ENCODE data around the gene RBFOX2.

The RBFOX2 gene

DNA sequence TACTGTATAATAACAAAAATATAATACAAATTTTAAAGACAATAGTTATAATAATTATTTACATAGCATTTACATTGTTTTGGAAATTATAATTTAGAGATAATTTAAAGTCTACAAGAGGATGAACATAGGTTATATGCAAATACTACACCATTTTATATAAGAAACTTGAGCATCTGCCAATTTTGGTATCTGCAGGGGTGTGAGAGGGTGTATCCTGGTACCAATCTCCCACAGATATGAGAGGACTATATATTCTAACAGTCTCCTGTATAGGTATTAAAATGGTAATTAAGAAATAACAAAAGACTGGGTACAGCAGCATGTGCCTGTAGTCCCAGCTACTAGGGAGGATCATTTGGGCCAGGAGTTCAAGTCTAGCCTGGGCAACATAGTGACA, 176.5 kb downstream of the RBFOX2 start:
- DNase-seq: no peak

DNA sequence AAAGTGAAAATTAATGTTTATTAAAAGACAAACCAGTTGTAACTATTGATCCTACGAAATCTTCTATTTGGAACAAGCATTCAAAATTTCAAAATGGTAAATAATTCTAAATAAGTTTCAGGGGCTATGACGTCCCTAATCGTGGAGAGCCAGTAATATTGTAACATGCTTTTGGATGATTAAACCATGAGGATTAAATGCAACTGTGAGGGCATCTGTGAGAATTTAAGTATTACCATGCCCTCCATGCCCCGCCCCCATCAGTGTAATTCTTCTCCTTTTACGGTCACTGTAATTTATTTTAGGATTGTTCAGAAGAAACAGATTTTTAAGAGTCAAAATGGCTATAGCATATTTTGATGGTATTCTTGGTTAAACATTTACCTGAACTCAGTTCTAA, 177.8 kb downstream of the RBFOX2 start:
- DNase-seq: no peak

DNA sequence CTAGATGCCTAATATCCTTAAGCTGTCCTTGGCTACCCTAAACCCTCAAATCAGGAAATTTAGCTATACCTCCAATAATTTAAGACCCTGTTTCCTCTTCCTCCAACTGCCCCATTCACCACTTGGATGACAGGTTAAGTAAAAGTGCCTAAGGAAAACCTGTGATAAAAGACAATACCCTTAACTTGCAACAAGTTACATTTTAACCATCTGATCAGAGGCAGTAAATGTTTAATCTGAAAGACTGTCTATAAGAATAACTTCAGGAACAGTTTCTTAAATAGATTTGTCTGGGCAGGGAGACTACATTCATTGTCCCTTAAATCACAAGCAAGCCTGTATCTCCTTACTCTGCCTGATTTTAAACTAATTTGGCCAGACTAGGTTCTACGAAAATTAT, 181.8 kb downstream of the RBFOX2 start:
- DNase-seq: no peak

DNA sequence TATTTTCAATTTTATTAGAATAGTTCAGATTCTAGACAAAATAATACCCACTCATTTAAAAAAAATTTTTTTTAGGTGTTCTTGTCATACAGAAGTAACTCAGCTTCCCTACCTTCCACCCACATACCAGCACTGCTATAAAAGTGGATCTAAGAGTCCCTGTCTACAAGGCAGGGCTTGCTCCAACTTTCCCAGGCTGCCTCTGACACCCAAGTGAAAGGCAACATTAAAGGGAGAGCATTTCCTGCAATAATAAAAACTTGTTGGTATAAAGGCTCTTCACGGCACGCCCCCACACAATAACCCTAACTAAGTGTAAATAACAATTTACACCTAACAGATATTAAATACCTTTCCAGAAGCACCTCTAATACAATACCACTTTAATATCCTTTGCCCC, 183.7 kb downstream of the RBFOX2 start:
- no peak for DNase-seq

DNA sequence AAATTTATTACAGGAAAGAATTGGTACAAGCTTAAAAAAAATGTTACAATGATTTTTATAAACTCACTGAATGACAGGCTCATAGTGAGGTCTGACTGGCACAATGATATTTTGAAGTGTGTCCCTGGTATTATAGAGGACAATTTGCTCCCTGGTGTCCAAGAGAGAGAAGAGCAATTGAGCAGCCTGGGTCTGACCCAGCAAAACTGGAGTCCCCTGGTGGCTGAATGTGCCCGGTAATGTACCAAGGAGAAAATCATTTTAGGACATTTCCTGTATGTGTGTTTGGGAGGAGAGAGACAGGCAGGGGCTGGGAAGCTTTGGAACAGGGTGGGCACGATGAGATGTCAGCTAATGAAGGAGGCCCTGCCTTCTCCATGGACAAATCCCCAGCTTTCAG, 185.7 kb downstream of the RBFOX2 start:
- no peak for DNase-seq

DNA sequence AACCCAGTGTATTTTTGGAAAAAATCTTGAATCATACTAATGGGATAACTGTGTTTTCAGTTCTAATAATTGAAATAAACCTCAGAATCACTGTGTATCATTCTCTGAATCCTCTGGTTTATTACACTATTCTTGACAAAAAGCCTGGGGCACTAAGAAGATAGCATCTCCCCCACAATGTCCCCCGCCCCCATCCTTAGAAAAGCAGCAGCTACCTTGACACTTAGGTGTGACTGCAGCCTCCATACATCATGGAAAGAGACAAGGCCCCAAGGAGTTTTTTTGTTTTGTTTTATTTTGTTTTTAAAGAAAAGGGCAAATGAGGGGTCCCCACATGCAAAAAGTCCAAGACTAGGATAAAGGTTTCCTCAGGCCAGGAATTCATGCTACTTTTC, 186.1 kb downstream of the RBFOX2 start:
- DNase-seq: no peak

DNA sequence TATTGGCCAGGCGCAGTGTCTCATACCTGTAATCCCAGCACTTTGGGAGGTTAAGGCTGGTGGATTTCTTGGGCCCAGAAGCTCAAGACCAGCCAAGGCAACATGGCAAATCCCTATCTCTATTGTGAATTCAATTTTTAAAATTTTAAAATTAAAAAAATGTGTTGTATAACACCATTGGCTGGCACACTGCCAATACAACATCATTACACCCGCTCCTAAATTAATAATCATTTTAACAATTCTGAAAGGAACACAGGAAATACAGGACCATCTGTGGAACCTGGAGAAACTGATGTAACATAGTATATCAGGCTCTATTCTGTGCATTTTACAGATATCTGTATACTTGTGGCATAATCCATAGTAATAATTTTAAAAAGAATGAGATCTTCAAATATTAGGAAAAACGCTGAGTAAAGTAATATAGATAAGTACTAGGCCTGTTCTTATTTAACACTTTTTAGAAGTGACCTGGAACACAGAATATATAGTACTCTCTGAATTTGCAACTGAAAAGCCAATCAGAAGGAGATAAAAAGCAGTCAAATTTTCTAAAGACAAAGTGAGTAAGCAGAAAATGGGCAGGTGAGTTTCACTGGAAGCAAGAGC, 186.6 kb downstream of the RBFOX2 start:
- no peak for DNase-seq

DNA sequence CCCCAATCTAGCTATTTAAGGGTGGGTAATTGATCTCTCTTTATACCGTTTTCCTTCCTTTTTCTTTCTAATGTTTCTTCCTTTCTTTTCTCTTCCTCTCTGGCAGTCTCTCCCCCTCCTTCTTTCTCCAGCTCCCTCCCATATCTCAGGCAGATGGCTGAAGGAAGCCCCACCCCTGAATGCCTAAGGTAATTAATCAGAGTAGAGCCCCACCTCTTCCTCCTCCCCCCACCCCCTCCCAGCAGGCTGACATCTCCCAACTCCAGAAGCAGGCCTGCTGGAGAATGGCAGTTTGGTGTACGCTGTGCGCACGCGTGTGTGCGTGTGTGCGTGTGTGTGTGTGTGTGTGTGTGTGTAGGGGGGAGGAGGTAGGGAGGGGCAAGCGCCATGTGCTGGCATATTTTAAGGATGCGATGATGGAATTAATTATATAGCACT, 188.3 kb downstream of the RBFOX2 start:
- DNase-seq: peak; percentile 90

DNA sequence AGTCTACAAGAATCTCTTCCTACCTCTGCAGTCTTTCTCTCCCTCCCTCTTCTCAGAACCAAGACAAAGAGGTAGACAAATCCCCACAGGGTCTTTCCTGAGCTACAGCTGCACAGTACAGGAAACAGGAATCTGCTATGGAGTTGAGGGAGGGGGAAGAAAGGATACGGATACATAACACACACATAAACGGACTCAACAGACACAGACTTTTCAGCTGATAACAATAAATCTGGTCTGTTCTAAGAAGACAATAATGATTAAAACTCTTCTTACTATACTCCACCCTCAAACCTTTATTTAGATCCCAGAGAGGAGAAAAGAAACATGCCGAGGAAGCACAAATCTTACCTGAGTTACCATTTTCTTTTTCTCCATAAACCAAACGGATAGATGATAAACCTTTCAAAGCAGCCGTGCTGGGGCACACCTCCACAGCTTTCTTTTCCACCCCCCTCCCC, 188.8 kb downstream of the RBFOX2 start:
- no peak for DNase-seq

DNA sequence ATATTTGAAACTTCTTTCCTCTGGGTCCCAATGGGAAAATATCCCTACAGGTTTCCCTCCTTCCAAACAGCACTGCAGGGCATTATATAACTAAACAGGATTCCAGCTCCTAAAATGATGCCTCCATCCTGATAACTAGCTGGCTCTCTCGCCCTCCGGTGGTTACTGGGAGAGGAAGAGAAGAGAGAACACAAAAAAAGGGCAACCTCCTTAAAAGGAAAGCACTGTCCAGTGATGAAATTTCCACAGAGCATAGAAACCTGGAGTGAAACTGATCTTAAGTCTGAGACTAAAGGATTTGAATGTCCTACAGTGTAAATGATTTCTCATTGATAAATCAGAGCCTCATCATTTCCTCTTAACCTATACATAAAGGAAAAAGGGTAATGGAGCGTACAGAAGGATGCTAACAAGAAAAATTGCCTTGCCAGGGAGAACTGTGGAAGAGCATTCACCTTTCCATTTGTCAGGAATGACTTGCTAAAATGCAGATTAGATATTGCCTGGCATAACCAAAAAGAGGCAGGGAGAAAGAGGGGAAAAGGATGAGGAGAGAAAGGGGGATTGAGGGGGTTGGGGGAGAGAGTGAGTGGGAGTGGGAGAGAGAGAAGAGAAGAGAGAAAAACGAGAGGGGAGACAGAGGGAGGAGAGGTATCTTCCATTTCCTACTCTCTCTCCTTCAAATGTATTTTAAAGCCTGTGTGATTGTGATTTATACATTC, 189.6 kb downstream of the RBFOX2 start:
- DNase-seq: peak; percentile 65

DNA sequence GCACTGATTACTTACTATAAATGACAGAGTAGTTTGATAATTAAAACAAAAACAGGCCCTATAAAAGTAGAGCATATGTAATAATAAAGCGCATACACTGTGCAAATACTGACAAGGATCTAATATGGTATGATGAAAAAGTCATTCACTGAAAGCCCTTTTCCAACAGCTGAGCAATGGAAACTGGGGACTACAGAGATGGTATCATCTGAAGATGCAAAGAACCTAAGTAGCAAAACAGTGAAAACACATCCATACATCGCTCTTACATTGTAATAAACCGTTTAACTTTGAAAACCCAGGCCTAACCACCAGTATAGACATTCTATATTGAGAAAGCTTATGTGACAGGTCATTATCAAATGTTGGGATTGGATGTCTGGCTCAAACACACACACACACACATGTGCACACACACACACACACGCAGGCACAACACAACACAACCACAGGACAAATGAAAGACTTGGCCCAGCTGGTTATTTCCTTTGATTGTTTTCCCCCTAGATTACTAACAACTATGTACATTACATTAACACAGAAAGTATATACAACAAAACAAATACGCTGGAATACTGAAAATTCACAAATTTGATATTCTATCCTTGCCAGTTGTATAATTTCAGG, 191.4 kb downstream of the RBFOX2 start:
- DNase-seq: no peak

DNA sequence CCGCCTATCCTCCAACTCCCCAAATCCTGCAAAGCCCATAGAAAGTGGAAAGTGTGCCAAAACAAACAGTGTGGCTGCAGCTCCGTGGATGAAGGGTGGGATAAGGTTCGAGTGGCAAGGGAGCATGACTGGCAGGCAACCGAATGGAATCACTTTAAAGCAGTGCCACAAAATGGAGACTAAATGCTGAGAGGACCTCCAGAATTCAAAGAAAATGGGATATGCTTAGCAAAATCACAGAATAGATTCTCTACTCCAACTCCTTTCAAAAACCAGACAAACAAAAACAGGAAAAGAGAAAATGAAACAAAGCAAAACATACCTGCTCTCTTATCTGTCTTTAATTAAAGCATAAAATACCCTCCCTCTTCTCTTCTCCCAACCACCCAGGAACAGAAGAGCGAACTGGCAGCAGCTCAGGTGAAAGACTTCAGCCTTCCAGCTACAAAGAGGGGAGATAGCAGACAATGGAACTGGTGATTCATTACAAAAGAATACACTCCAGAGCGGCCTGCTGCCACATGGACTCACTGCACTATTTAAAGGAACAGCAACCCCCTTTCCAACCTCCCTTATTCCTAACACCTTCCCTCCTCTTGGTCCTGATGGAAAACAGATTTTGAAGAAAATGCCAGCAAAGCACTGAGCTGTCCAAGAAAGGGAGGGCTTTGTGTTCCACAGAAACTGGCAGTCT, 192.5 kb downstream of the RBFOX2 start:
- peak; percentile 51 for DNase-seq

DNA sequence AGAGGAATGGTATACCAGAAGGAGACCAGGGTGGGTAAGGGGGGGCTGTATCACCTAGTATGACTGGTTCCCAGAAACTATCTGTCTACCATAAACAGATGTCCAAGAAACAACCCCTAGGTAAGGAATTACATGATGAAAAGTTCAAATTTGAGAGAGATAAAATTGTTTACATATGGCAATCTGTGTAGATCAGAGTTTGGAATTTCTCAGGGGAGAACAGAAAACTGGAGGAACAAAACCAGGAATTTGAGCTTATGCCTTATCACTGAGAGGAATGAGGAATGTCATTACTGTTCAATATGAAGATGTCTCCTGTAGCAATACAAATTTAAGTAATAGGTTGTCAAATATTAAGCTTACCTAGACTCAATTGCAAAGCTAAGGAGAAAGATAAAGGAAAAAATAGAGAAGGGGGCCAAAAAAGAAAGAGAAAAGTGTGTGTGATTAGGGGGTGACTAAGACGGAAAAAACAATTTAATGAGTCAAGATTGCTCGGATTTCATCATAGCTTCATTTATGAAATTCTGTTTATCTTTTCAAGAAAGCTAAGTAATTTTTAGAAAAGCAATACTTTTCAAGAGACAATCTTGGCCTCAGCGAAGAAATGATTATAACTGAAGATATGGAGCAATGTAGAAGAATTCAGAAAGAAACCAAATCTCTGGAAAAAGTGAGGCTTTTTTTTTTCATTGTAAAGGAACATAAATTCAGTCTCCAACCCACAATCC, 193.2 kb downstream of the RBFOX2 start:
- no peak for DNase-seq

DNA sequence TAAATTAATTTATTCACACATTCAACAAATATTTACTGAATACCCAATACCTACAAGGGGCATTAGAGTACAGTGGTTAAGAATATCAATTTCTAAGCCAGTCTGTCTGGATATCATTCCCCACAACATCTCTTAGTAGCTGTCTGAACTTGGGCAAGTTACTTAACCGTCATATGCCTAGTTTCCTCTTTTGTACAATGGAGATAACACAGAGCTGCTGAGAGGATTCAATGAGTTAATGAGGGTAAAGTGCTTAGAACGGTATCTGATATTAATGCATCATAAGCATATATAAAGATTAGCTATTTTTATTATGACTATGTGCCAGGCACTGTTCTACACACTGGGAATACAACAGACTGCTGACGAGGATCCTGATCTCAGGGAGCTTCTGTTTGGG, 194.6 kb downstream of the RBFOX2 start:
- DNase-seq: no peak

DNA sequence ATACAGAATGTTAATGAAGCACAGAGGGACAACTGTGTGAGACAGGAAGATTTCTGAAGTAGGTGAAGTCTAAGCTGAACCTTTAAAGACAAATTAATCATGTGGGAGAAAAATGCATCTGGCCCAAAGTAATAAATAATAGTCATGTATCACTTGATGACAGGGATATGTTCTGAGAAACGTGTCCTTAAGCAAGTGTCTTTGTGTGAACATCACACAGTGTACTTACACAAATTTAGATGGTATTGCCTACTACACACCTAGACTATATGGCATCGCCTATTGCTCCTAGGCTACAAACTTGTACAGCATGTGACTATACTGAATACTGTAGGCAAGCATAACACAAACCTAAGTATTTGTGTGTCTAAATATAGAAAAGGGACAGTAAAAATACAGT, 198.3 kb downstream of the RBFOX2 start:
- no peak for DNase-seq

DNA sequence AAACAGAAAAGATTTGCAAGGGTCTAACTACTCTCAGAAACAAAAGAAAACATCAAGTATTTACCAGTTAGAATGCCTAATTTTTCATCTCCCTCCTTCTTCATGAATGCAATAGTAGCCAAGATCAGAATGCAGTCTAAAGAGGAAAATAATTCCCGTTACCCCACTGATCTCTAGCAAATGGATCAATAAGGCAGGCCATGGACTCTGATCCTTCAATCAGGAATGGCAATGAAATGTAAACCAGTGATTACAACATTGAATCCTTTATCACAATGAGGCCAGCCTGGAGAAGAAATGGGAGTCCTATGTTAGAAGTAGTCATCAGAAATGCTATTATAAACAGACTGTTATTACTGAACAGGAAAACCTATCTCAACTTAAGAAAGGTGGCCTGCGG, 204.4 kb downstream of the RBFOX2 start:
- DNase-seq: no peak

DNA sequence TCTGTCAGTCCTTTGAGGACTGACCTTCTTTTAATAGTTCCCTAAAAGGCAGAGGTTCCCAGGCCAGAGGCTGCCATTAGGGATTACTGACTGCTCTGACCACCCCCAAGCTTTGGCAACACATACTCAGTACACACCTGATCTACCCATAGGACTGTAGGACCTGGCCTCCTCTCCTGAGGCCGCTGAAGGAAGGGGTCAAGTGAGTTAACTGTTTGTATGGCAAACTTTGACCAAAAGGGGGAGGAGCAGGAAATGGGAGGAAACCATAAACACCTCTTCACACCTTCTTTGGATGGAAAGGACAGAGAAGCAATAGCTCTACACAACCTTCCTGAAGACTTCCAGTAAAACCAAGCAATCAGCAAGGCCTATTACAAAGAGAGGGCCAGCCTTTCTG, 207.0 kb downstream of the RBFOX2 start:
- DNase-seq: no peak

DNA sequence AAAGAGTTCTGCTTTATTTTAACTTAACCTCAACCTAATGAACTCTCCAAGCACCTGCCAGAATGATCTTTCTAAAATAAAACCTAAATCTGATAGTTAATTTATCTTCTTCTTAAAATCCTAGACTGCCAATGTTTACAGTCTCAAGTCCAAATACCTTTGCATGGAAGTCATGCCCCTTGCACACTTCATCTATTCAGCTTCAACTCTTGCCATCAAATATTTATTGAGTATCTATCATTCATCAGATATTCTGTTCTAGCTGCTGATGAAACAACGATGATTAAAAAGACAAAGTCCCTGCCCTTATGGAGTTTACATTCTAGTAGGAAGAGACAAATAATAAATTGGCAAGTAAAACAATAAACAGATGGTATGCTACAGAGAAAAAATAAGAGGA, 209.2 kb downstream of the RBFOX2 start:
- DNase-seq: no peak

DNA sequence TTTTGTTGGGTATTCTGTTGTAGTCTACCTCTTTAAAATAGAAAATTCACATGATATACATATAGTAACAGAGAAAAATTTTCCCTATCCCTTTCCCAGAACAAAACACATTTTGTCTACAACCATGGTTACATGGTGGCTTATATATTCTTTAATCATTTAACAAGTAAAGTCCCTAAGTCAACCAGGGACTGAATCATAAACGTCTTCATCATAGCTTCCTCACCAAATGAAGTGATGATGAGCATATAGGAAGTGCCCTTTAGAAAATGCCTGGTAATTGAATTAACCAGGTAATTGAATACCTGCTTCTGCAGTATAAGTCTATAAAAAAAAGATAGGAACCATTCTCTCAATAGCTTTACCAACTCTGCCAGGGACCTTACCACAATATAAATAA, 209.7 kb downstream of the RBFOX2 start:
- no peak for DNase-seq

DNA sequence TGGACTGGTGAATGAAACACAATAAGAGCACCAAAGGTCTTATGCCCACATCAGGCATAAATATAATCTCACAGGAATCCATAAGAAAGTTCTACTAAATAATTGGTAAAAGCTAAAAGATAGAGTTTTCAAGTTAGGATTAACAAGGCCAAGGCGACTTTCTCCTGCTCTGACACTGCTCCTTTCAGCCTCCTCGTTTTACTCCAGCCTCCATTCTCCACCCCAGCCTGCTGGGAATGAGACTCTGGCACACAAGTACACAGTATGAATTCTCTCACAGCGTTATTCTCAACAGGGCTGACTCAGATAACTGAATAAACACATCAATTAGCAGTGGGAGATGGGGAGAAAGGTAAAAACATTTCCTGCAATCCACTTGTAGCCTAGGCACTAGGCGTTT, 216.0 kb downstream of the RBFOX2 start:
- no peak for DNase-seq

DNA sequence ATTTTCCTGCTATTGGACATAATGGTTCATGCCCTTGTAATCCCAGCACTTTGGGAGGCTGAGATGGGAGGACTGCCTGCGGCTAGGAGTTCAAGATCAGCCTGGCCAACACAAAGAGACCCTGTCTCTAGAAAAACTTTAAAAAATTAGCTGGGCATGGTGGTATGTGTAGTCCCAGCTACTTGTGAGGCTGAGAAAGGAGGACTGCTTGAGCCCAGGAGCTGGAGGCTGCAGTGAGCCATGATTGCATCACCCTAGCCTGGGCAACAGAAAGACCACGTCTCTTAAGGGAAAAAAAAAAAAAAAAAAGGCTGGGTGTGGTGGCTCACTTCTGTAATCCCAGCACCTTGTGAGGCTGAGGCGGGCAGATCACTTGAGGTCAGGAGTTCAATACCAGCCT, 217.0 kb downstream of the RBFOX2 start:
- no peak for DNase-seq

DNA sequence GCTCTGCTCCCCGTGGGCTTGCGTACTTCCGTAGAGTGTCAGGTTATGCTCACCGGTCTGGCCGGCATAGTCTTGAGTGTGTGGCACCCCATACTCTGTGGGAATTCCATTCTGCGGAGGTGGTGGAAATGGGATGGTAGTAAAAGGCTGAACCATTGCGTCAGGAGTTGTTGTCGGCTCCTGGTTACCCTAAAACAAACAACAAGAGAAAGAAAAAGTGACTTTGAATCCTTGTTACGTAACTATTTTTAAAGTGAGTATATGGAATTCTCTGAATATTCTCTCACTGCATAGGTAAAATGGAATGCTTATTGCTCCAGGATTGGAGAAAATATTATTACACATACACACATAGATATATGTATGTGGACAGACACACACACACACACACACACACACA, 218.8 kb downstream of the RBFOX2 start:
- no peak for DNase-seq

DNA sequence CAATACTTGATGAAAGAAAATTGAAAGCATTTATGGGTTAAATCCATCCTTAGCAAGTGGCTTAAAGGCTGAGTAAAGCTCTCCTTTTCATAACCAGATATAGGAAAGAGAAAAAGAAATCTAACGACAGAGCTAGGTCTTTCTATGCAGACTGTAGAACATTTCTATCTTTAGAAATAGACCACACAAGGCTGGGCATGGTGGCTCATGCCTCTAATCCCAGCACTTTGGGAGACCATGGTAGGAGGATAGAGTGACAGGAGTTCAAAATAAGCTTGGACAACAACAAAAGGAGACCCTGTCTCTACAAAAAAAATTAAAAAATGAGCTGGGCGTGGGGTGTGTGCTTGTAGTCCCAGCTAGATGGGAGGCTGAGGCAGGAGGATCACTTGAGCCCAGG, 220.2 kb downstream of the RBFOX2 start:
- no peak for DNase-seq

All from NCI-H1694 treated with DMSO at 0.1 percent for 48 hours (cell line).